CD14-positive monocyte (primary cell): Measurements from ENCODE around the gene AOX1. TPM values are rescaled to one million over a fixed set of nuclear protein-coding genes. Genes with fewer than 3 reads are reported as not detected.
A peak's percentile ranks its signal among the peaks of the same experiment; 100 is the strongest.

Experiments
- DNase-seq, 3 donors: peaks; one replicate each; pipeline ENCODE4 v3.0.0-alpha.2; 2011 to 2022
- H2AFZ ChIP-seq: 2 replicates; pipeline ENCODE4 v1.6.0; 2012; ENCODE audit warnings: mild to moderate bottlenecking, low read depth, low read length, inconsistent platforms; ENCODE audit not compliant: insufficient read depth, poor library complexity, severe bottlenecking
- H3K27ac ChIP-seq, 2 donors: 1 replicate in 1 of 2; 2 replicates in 1 of 2; pipeline ENCODE4 v1.5.1; 2012 to 2013; ENCODE audit warnings: low read length in 2 of 2, control low read depth in 1 of 2, inconsistent platforms in 1 of 2, low read depth in 1 of 2, mild to moderate bottlenecking in 1 of 2
- H3K27me3 ChIP-seq, 2 donors: one replicate each; pipeline versions ENCODE4 v1.6.0 to v1.6.1; 2011 to 2013; ENCODE audit warnings: low read length in 2 of 2; ENCODE audit not compliant: control insufficient read depth in 2 of 2, insufficient read depth in 2 of 2
- H3K36me3 ChIP-seq, 2 donors: replicated peaks in 1 of 2; 1 replicate in 1 of 2; 2 replicates in 1 of 2; pipeline versions ENCODE4 v1.5.1 to v1.6.1; 2012 to 2013; ENCODE audit warnings: low read length in 2 of 2, control low read depth in 1 of 2, inconsistent platforms in 1 of 2, mild to moderate bottlenecking in 1 of 2; ENCODE audit not compliant: insufficient read depth in 2 of 2, control insufficient read depth in 1 of 2
- H3K4me1 ChIP-seq, 2 donors: 1 replicate in 1 of 2; 2 replicates in 1 of 2; pipeline versions ENCODE4 v1.5.1 to v1.6.1; 2012 to 2013; ENCODE audit warnings: low read length in 2 of 2, control low read depth in 1 of 2, inconsistent platforms in 1 of 2, mild to moderate bottlenecking in 1 of 2, moderate library complexity in 1 of 2; ENCODE audit not compliant: insufficient read depth in 2 of 2, control insufficient read depth in 1 of 2
- H3K4me2 ChIP-seq: replicated peaks from 2 replicates; pipeline ENCODE3; 2012; ENCODE audit warnings: low read length, moderate library complexity, mild to moderate bottlenecking; ENCODE audit not compliant: poor library complexity, severe bottlenecking; ENCODE audit errors: extremely low read depth
- H3K4me3 ChIP-seq, 3 experiments: fragments of 200-600 bp in 1 of 3; sonication (generic) in 1 of 3; replicated peaks in 1 of 3; 1 replicate in 2 of 3; 2 replicates in 1 of 3; pipeline ENCODE4 v1.5.1; 2011 to 2013; ENCODE audit warnings: low read length in 3 of 3, mild to moderate bottlenecking in 3 of 3, control low read depth in 2 of 3, low read depth in 2 of 3, inconsistent platforms in 1 of 3, moderate library complexity in 1 of 3
- H3K79me2 ChIP-seq: 2 replicates; pipeline ENCODE4 v1.6.0; 2012; ENCODE audit warnings: mild to moderate bottlenecking, control low read depth, inconsistent platforms, low read length, moderate library complexity; ENCODE audit not compliant: insufficient read depth
- H3K9ac ChIP-seq: 2 replicates; pipeline ENCODE4 v1.6.0; 2017; ENCODE audit warnings: low read length, mild to moderate bottlenecking; ENCODE audit not compliant: insufficient read depth, poor library complexity, severe bottlenecking
- H3K9me3 ChIP-seq, 2 donors: replicated peaks in 1 of 2; 1 replicate in 1 of 2; 2 replicates in 1 of 2; pipeline versions ENCODE4 v1.5.1 to v1.6.1; 2012 to 2013; ENCODE audit warnings: low read length in 2 of 2, control low read depth in 1 of 2; ENCODE audit not compliant: control insufficient read depth in 1 of 2, insufficient read depth in 1 of 2
- H4K20me1 ChIP-seq: 2 replicates; pipeline ENCODE4 v1.6.0; 2012; ENCODE audit warnings: mild to moderate bottlenecking, low read length, control low read depth, moderate library complexity; ENCODE audit not compliant: insufficient read depth
- H3K27ac Mint-ChIP-seq, 7 donors: one replicate each; pipeline ENCODE4 v1.8.0; 2020; ENCODE audit warnings: mild to moderate bottlenecking in 7 of 7, mixed read lengths in 7 of 7, moderate library complexity in 6 of 7, inconsistent platforms in 2 of 7
- H3K27me3 Mint-ChIP-seq, 3 donors: one replicate each; pipeline ENCODE4 v1.8.0; 2021 to 2022; ENCODE audit warnings: low read depth in 3 of 3, mild to moderate bottlenecking in 3 of 3, mixed read lengths in 3 of 3, moderate library complexity in 3 of 3, inconsistent platforms in 1 of 3
- H3K36me3 Mint-ChIP-seq, 2 donors: one replicate each; pipeline ENCODE4 v1.8.0; 2020; ENCODE audit warnings: mixed read lengths in 2 of 2, inconsistent platforms in 1 of 2, mild to moderate bottlenecking in 1 of 2
- H3K4me1 Mint-ChIP-seq: one replicate; pipeline ENCODE4 v1.8.0; 2020; ENCODE audit warnings: mild to moderate bottlenecking, mixed read lengths
- H3K4me3 Mint-ChIP-seq, 2 donors: one replicate each; pipeline ENCODE4 v1.8.0; 2020; ENCODE audit warnings: mild to moderate bottlenecking in 2 of 2, mixed read lengths in 2 of 2, moderate library complexity in 1 of 2
- H3K9me3 Mint-ChIP-seq, 7 donors: one replicate each; pipeline ENCODE4 v1.8.0; 2020 to 2022; ENCODE audit warnings: mixed read lengths in 7 of 7, mild to moderate bottlenecking in 6 of 7, moderate library complexity in 6 of 7, inconsistent platforms in 2 of 7
- WGBS: methylation state at CpG from one replicate; pipeline ENCODE4 v1.1.5; 2013; ENCODE audit warnings: missing lambda C conversion rate; ENCODE audit not compliant: insufficient coverage; 5-methylcytosine and 5-hydroxymethylcytosine counted together
- intact Hi-C, 2 donors: fragments of 100-400 bp; cut with micrococcal nuclease; formaldehyde crosslinking; loops; one replicate each; pipeline versions ENCODE4 v1.15.0 to v1.15.1; 2023
- polyA plus RNA-seq, 3 donors: library from polyadenylated mRNA; depleted of rRNA in 1 of 3; unstranded in 2 of 3; stranded (reverse) in 1 of 3; fragments of 300-500 nt in 2 of 3; fragments of >200 nt in 1 of 3; fragmentation: Illumina TruSeq in 2 of 3; gene quantifications; 1 replicate in 2 of 3; 2 replicates in 1 of 3; pipeline ENCODE4 v1.2.3, GENCODE V29; 2012 to 2021
- TF ChIP-seq, protein P1 (sequence below): fragments of 200-600 bp; IDR thresholded peaks from one replicate; pipeline ENCODE4 v1.8.0; 2022; ENCODE audit warnings: antibody characterized with exemption, mild to moderate bottlenecking

The AOX1 gene
- polyA plus RNA-seq, 3 donors, result 0.16 TPM; not detected in 2

GRCh38 chr2:200618054-200618419, 32.2 kb downstream of the AOX1 start:
- no peak overlapping the region for H2AFZ ChIP-seq

DNA sequence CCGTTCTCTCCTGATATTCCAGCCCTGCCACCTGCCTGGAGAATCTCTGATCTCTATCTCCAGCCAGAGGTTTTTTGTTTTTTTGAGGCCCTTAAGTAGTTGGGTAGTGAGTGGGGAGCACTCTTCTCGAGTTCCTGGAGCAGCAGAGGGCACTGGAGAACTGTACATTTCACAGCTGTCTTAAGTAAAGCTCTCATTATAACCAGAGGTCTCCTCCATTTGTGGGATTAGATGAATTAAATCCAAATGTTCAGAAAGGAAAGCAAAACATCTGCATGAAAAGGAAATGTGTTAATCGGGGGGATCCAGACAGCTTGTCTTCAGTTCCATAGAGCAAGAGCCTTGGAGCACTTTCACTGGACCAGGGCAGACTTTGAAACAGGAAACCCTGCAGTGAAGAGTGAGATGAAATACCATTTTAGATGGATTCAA, 32.8 kb downstream of the AOX1 start:
- Mint-ChIP-seq H3K4me1 (peaks cover 39% of the 10 kb centered on the region), H3K27me3 (no peaks in the 10 kb centered on the region), H3K9me3 (peaks cover 0 to 1% (median 0%) of the 10 kb centered on the region in 7 donors), H3K4me3 (peak overlapping the region in 1 of 2 donors; percentile 33), H3K27ac (no peak overlapping the region), H3K36me3 (no peaks in the 10 kb centered on the region)
- Histone ChIP-seq H3K79me2 (no peaks in the 10 kb centered on the region), H2AFZ (peak overlapping the region; percentile 59), H3K4me1 (peaks cover 36 to 43% of the 10 kb centered on the region in 2 donors), H3K36me3 (no peaks in the 10 kb centered on the region), H3K9ac (no peak overlapping the region), H4K20me1 (no peaks in the 10 kb centered on the region), H3K4me3 (no peak overlapping the region), H3K9me3 (no peaks in the 10 kb centered on the region), H3K4me2 (no peak overlapping the region), H3K27ac (peak overlapping the region in 1 of 2 donors; percentile 5), H3K27me3 (no peaks in the 10 kb centered on the region)
- TF ChIP-seq, protein P1, sequence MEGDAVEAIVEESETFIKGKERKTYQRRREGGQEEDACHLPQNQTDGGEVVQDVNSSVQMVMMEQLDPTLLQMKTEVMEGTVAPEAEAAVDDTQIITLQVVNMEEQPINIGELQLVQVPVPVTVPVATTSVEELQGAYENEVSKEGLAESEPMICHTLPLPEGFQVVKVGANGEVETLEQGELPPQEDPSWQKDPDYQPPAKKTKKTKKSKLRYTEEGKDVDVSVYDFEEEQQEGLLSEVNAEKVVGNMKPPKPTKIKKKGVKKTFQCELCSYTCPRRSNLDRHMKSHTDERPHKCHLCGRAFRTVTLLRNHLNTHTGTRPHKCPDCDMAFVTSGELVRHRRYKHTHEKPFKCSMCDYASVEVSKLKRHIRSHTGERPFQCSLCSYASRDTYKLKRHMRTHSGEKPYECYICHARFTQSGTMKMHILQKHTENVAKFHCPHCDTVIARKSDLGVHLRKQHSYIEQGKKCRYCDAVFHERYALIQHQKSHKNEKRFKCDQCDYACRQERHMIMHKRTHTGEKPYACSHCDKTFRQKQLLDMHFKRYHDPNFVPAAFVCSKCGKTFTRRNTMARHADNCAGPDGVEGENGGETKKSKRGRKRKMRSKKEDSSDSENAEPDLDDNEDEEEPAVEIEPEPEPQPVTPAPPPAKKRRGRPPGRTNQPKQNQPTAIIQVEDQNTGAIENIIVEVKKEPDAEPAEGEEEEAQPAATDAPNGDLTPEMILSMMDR, result peak; percentile 23
- 0% methylated on average over 1 of the region's 3 CpGs for WGBS
- intact Hi-C loops, result loop anchor here in 1 of 2 donors (10.0 kb wide), 1 partner anchor 196 kb away; the partner anchor contains the start of gene BZW1
- peak in 1 of 3 donors; percentile 21 for DNase-seq

More at GRCh38 chr2:200618054-200618419, 32.2 kb downstream of the AOX1 start:
- Histone ChIP-seq H3K9me3 (no peaks in the 10 kb centered on the region), H3K79me2 (no peaks in the 10 kb centered on the region), H4K20me1 (no peaks in the 10 kb centered on the region), H3K27me3 (no peaks in the 10 kb centered on the region), H3K9ac (no peak overlapping the region), H3K27ac (no peak overlapping the region), H3K36me3 (no peaks in the 10 kb centered on the region), H3K4me3 (no peak overlapping the region), H3K4me2 (no peak overlapping the region), H3K4me1 (peaks cover 36 to 43% of the 10 kb centered on the region in 2 donors)
- H3K9me3 Mint-ChIP-seq, result no peaks in the 10 kb centered on the region
- no peak overlapping the region for H3K4me3 Mint-ChIP-seq
- no peaks in the 10 kb centered on the region for H3K27me3 Mint-ChIP-seq
- intact Hi-C loops, result loop anchor here in 1 of 2 donors (10.0 kb wide), 1 partner anchor 197 kb away; the partner anchor contains the start of gene BZW1
- no CpG with 5 or more reads among the region's 3 CpGs for WGBS
- no peak for DNase-seq
- peaks cover 39% of the 10 kb centered on the region for H3K4me1 Mint-ChIP-seq
- no peaks in the 10 kb centered on the region for H3K36me3 Mint-ChIP-seq
- peak overlapping the region in 1 of 7 donors; percentile 6 for H3K27ac Mint-ChIP-seq
- TF ChIP-seq, protein P1, result no peak
